Esophagus muscularis mucosa (tissue), 4 donors: ENCODE measurements around the gene LYZ.

Experiments
- EP300 ChIP-seq: sonication (generic); formaldehyde crosslinking; IDR thresholded peaks from one replicate; pipeline ENCODE4 v1.6.1; 2017; ENCODE audit warnings: antibody characterized with exemption
- POLR2A ChIP-seq: fragments of 450-650 bp; IDR thresholded peaks from one replicate; pipeline ENCODE4 v1.6.1; 2017; ENCODE audit warnings: antibody characterized with exemption, moderate library complexity, mild to moderate bottlenecking, low read depth
- POLR2AphosphoS5 ChIP-seq, 2 donors: sonication (generic); formaldehyde crosslinking; IDR thresholded peaks; one replicate each; pipeline ENCODE4 v1.6.1; 2017; ENCODE audit warnings: antibody characterized with exemption in 2 of 2
- TF ChIP-seq, protein P1 (sequence below), 3 experiments: fragments of 200-600 bp in 2 of 3; fragments of 450-650 bp in 1 of 3; sonication (generic) in 2 of 3; IDR thresholded peaks; one replicate each; pipeline ENCODE4 v1.5.1; 2017 to 2019; ENCODE audit warnings: antibody characterized with exemption in 3 of 3, mild to moderate bottlenecking in 2 of 3, moderate library complexity in 1 of 3

DNA sequence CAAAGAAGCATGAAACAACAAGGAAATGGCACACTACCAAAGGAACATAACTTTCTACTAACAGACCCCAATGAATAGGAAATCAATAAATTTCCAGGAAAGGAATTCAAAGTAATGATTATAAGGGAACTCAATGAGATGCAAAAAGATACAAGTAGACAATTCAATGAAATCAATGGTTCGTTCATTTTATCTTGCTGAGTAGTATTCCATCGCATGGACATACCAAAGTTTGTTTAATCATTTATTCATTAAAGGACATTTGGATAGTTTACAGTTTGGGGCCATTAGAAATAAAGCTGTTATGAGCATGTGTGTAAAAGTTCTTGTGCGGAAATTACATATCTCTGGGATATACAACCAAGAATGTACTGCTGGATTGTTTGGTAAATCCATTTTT is 35.0 kb upstream of the LYZ start:
- TF ChIP-seq POLR2AphosphoS5 (IDR thresholded peaks at IDR 0.05) (no peak), POLR2A (no peak), EP300 (no peak)
- TF ChIP-seq, protein P1, sequence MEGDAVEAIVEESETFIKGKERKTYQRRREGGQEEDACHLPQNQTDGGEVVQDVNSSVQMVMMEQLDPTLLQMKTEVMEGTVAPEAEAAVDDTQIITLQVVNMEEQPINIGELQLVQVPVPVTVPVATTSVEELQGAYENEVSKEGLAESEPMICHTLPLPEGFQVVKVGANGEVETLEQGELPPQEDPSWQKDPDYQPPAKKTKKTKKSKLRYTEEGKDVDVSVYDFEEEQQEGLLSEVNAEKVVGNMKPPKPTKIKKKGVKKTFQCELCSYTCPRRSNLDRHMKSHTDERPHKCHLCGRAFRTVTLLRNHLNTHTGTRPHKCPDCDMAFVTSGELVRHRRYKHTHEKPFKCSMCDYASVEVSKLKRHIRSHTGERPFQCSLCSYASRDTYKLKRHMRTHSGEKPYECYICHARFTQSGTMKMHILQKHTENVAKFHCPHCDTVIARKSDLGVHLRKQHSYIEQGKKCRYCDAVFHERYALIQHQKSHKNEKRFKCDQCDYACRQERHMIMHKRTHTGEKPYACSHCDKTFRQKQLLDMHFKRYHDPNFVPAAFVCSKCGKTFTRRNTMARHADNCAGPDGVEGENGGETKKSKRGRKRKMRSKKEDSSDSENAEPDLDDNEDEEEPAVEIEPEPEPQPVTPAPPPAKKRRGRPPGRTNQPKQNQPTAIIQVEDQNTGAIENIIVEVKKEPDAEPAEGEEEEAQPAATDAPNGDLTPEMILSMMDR (IDR thresholded peaks at IDR 0.05): no peak
